ENCODE results near the gene PRSS22.

Gene PRSS22

DNA sequence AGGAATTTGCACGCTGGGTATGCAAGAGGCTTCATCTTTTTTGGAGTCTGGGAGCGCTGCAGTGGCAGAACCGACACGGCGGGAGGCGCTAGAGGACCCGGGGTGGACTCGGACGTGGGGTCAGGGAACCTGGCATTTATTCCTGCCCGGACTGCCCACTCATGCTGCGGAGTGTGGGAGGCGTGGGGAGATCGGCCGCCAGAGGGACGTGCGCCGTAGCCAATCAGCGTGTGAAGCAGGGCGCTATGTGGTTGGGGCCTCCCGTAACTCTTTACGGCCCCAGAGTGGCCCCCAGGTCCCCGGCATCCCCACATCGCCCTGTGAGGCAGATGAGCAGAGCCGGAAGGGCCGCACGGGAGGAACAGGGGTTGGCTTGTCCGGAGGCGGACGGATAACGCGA is 36.3 kb upstream of the PRSS22 start:
- H3K27ac Mint-ChIP-seq, result no peak overlapping the region
- DNase-seq (ENCODE audit: low spot score in 2 of 2) (no peak), ATAC-seq (no peak)
- no peaks in the 10 kb centered on the region for H3K4me1 Mint-ChIP-seq
- no peaks in the 10 kb centered on the region for H3K36me3 Mint-ChIP-seq
- no peaks in the 10 kb centered on the region for H3K9me3 Mint-ChIP-seq
- no peak overlapping the region for H3K4me3 Mint-ChIP-seq

DNA sequence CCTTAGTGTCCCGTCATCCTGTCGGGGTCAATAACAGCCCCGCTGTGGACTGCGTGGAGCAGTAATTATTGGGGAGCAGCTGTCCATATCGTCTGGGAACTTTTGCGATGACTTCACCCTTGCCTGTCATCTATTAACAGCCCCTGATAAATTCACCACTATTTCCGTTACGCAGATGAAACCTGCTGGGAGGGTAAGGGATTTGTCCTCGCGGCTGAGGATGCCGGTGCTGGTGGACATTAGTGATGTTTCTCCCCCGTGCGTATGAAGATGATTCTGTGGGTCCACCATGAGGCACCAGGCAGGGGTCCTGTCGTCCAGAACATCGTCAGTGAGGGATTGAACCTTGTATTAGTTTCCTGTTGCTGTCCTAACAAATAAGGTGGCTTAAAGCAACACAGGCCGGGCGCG is 26.1 kb upstream of the PRSS22 start:
- DNase-seq (ENCODE audit: low spot score in 2 of 2) (no peak), ATAC-seq (no peak)
- H3K9me3 Mint-ChIP-seq, result no peaks in the 10 kb centered on the region
- peak overlapping the region; percentile 85 for H3K4me3 Mint-ChIP-seq
- H3K4me1 Mint-ChIP-seq, result peaks cover 8% of the 10 kb centered on the region
- H3K27ac Mint-ChIP-seq, result peak overlapping the region; percentile 92
- peaks cover 11% of the 10 kb centered on the region for H3K36me3 Mint-ChIP-seq

DNA sequence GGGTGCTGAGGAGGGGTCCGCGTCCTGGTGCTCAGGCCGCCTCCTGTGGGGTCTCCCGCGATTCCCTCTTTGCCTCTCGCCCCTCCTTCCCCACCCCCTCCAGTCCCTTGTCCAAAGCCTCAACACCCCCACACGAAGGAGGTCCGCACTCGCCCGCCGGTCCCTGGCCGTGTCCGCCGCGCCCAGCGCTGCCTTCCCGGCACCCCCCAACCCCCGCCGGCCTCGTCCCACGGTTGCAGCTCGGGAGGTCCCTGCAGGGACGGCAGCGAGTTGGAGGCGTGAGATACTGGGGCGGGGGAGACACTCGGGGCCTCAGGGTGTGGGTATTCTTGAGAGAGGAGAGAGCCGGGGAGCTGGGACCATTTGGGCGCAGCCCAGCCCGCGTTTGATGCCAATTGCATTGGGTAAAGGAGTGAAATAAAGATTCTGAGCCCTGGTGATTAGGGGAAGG is 25.5 kb upstream of the PRSS22 start:
- Mint-ChIP-seq H3K27ac (peak overlapping the region; percentile 92), H3K4me1 (peaks cover 8% of the 10 kb centered on the region), H3K36me3 (peaks cover 11% of the 10 kb centered on the region), H3K9me3 (no peaks in the 10 kb centered on the region), H3K4me3 (peak overlapping the region; percentile 85)
- ATAC-seq (no peak), DNase-seq (ENCODE audit: low spot score in 2 of 2) (peak; percentile 20 to 64)

DNA sequence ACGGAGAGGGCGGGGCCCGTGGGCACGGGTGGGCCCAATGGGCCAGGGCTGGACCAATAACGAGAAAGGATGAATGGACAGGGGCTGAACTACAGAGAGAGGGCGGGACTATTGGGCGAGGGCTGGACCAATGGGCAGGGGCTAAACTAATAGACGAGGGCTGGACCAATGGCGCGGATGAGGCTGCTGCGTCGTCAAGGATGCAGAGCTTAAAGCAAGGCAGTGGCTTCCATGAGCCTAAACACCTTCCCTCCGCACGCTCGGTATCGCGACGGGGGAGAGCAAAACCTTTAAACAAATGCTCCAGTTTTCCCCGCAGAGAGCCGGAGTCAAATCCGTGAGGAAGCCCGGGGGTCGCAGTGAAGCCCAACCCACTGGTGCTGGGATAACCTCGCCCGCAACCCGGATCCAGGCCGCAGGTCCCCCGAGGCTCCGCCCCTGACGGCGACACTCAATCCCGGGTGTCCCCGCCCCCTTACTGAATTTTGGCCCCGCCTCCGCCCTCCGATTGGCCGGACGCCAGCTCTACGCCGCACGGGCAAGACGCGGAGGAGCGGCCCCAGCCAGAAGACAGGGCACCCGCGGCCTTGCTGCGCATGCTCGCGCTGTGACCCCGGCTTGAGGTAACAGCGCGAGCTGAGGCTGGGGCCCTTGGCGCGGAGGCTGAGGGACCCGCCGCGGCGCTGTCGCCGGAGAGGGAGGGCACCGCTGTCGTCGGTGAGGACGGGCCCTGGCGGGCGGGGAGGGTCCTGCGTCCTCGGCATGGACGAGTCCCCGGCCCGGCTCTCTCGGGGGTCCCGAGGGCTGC is 24.9 kb upstream of the PRSS22 start, which contains the start of gene FLYWCH2:
Gene FLYWCH2, plus strand, starts transcription at position 566 of the 808 bp plus-strand sequence. CDS start 13,235 bp downstream, outside the sequence.
- H3K36me3 Mint-ChIP-seq, result peaks cover 11% of the 10 kb centered on the region
- peaks cover 8% of the 10 kb centered on the region for H3K4me1 Mint-ChIP-seq
- peak; percentile 95 for ATAC-seq
- no peaks in the 10 kb centered on the region for H3K9me3 Mint-ChIP-seq
- H3K27ac Mint-ChIP-seq, result peak within 1 kb of the TSS; percentile 92
- peak within 1 kb of the TSS; percentile 85 for H3K4me3 Mint-ChIP-seq
- peak; percentile 100 for DNase-seq (ENCODE audit: low spot score in 2 of 2)

DNA sequence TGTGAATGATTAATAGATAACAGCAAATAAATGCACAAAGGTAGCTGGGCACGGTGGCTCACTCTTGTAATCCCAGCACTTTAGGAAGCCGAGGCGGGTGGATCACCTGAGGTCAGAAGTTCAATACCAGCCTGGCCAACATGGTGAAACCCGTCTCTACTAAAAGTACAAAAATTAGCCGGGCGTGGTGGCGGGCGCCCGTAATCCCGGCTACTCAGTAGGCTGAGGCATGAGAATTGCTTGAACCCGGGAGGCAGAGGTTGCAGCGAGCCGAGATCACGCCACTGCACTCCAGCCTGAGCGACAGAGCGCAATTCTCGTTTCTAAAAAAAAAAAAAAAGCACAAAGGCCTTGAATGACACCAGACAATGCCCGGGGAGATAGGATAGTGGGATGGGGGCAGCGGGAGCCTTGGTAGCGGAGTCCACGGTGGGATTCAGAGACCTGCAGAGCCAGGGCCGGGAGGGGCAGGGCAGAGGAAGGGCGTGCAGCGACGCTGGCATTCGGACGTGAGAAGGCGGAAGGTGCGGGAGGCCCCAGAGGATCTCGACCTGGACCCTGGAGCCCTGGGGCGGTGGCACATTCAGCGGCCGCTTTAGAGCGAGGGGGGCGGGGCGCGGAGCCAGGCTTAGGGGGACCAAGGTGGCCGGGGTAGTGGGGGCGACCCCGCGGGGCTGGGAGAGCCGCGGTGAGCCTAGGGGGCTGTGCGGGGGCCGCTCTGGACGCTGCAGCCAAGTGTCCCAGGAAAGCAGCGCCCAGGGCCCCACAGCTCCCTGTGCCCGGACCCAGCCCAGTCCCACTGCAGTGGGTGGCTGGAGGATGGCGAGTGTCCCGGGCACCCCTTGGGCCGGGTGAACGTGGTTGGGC is 24.0 kb upstream of the PRSS22 start:
- Mint-ChIP-seq H3K36me3 (peaks cover 11% of the 10 kb centered on the region), H3K4me1 (peaks cover 8% of the 10 kb centered on the region), H3K4me3 (peak overlapping the region; percentile 85), H3K27ac (peak overlapping the region; percentile 92), H3K9me3 (no peaks in the 10 kb centered on the region)
- ATAC-seq, result peak; percentile 20
- DNase-seq (ENCODE audit: low spot score in 2 of 2), result no peak

DNA sequence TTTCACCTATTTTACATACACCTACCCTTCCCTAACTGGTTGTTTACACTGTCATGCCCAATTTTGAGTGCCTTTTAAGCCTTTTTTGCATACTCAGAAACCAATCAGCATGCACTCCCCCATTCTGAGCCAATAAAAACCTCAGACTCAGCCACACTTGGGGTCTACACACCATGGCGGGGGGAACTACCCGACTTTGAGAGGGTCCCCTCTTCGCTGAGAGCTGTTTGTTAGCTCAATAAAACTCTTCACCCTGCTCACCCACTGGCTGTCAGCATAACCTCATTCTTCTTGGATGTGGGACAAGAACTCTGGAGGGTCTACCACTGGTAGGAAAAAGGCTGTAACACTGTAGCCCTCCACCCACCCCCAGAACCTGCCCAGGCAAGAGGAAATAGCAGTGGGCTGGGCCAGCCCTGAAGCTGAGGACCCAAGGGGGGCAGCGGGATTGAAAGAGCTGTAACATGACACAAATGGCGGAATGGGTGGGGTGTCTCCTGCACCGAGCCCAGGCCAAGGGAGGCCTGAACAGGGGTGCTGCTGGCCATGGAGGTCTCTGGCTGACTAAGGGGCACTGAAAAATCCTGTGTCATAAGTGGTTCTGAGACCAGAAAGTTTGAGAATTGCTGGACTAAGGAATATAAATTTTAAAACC is 22.0 kb upstream of the PRSS22 start:
- Mint-ChIP-seq H3K4me1 (peaks cover 8% of the 10 kb centered on the region), H3K4me3 (no peak overlapping the region), H3K9me3 (no peaks in the 10 kb centered on the region), H3K36me3 (peaks cover 11% of the 10 kb centered on the region), H3K27ac (no peak overlapping the region)
- DNase-seq (ENCODE audit: low spot score in 2 of 2) (no peak), ATAC-seq (no peak)

DNA sequence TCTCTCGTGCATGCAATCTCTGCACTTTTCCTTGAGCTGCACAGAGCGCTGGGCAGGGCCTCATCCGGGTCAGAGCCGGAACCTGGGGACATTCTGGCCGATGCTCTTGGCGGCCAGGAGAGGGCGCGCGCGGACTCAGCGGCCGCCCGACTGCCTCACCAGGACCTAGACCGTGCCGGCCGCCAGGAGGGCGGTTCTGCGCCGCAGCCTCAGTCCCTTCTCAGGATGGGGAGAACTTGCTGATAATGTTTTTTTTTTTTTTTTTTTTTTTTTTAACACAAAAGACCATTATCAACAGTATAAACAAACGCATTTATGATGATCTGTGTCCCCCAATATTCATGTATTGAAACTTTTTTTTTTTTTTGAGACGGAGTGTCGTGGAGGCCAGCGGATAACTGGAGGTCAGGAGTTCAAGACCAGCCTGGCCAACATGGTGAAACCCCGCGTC is 17.0 kb upstream of the PRSS22 start:
- Mint-ChIP-seq H3K9me3 (no peaks in the 10 kb centered on the region), H3K36me3 (no peaks in the 10 kb centered on the region), H3K27ac (no peak overlapping the region), H3K4me1 (no peaks in the 10 kb centered on the region), H3K4me3 (no peak overlapping the region)
- DNase-seq (ENCODE audit: low spot score in 2 of 2) (peak; percentile 63 to 72), ATAC-seq (peak; percentile 98)

DNA sequence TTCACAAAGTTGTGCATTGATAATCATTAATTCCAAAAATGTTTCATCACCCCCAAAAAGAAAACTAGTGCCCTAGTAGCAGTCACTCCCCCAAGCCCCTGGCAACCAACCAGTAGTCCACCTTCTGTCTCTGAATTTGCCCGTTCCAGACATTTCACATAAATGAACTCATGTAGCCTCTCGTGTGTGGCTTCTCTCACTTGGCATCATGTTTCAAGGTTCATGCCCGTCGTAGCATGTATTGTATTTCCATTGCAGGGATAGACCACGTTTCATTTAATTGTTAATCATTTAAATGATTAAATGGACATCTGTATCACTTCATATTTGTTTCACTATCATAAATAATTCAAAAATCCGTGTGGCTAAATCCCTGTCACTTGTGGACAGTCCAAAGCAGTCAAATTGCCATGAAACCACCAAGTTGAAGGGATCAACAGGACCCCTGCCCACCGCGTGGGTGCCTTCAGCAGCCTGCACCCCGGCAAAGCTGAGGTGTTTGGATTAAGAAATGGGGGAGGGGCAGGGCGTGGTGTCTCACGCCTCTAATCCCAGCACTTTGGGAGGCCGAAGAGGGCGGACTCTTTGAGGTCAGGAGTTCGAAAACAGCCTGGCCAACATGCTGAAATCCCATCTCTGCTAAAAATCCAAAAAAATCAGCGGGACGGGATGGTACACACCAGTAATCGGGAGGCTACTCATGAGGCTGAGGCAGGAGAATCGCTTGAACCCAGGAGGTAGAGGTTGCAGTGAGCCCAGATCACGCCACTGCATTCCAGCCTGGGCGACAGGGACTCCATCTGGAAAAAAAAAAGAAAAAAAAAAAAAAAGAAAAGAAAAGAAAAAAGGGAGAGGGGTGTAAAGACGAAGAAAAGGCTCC is 16.3 kb upstream of the PRSS22 start:
- DNase-seq (ENCODE audit: low spot score in 2 of 2) (no peak), ATAC-seq (no peak)
- Mint-ChIP-seq H3K27ac (no peak overlapping the region), H3K4me3 (no peak overlapping the region), H3K9me3 (no peaks in the 10 kb centered on the region), H3K4me1 (no peaks in the 10 kb centered on the region), H3K36me3 (no peaks in the 10 kb centered on the region)

DNA sequence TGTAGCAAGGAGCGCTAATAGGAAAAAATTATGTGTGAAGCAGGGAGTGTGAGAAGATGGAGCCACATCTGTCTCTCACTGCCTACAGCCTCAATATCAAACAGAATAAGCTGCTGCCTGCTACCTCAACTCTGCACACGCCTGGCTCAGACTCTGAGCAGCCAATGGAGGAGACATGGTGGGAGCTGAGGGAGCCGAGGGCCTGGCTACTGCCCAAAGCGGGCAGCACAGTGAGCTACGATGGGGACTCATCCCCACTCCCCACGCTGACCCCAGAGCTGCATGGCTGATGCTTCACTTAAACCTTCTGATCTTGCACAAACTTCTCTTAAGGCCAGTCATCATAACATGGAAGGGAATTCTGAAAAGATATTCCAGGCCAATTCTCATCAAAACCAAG is 14.0 kb upstream of the PRSS22 start:
- H3K36me3 Mint-ChIP-seq, result peaks cover 10% of the 10 kb centered on the region
- no peak for ATAC-seq
- H3K4me1 Mint-ChIP-seq, result no peaks in the 10 kb centered on the region
- H3K27ac Mint-ChIP-seq, result no peak overlapping the region
- H3K4me3 Mint-ChIP-seq, result no peak overlapping the region
- DNase-seq (ENCODE audit: low spot score in 2 of 2), result no peak
- no peaks in the 10 kb centered on the region for H3K9me3 Mint-ChIP-seq

DNA sequence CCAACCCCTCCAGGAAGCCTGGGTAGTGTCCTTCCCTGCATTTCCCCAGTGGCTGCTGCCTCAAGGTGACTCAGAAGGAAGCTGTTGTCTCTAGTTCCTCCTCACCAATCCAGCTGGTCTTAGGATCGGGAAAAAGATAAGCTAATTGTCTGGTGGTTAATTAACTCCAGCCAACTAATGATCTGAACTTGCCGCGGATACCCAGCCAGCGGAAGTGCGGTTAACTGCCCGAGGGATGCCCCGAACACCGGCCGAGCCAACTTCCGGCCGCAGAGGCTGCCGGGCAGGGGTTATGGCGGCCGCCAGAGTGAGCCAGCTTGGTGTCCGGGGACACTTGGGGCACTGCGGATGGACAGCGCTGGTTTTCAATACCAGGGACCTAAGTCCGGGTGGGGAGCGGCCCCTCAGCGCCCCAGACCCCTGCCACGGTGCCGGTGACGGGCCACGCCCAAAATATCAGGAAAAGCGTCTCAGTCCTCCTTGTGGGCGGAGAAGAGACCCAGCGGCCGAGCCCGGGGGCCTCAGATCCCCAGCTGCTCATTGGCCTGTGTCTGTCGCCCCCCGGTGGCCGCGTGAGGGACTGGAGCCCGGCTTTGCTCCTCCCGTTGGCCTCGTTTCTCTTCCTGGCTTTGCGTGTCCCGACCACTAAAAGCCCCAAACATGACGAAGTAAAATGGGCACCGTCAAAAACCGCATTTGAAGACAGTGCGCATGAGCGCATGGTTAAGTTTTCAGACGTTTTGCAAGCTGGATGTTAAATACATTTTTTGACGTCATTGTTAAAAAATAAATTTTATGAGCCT is 10.2 kb upstream of the PRSS22 start:
- peak; percentile 97 for ATAC-seq
- Mint-ChIP-seq H3K27ac (peak overlapping the region; percentile 95), H3K9me3 (no peaks in the 10 kb centered on the region), H3K4me3 (peak overlapping the region; percentile 86), H3K36me3 (peaks cover 10% of the 10 kb centered on the region), H3K4me1 (peaks cover 8% of the 10 kb centered on the region)
- DNase-seq (ENCODE audit: low spot score in 2 of 2), result peak; percentile 97 to 100

DNA sequence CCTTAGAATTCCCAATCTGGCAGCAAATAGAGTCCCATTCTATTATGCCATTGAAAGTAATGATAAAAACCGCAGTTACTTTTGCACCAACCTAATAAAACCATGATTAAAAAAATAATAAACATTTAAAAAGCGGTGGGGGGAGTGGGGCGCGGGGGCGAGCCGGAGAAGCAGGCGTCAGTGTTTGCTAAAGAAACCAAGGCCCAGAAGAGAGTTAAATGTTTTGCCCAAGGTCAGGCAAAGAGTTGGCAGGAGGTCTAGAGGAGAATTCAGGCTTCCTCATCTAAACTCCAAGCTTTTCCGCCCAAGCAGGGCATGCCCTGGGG is 9.7 kb upstream of the PRSS22 start:
- Mint-ChIP-seq H3K4me1 (peaks cover 8% of the 10 kb centered on the region), H3K4me3 (peak overlapping the region; percentile 86), H3K27ac (peak overlapping the region; percentile 95), H3K36me3 (peaks cover 10% of the 10 kb centered on the region), H3K9me3 (no peaks in the 10 kb centered on the region)
- ATAC-seq (no peak), DNase-seq (ENCODE audit: low spot score in 2 of 2) (no peak)

DNA sequence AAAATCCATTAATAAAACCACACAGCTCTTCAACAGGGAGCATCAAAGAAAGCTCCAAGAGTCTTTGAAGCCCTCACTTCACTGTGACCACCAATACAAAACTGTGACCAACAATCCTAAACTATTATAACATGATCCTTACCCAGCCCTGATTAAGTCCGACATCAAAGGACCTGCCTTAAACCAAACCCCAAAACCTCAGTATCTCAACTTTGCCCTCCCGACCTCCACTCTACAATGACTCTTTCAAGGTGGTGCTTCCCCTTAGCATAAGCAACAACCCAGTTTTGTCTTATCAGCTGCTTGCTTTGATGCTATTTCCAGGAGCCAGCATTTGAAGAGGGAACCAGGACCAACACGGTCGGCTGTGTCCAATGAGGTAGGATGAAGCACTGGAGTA is 8.5 kb upstream of the PRSS22 start:
- ATAC-seq (no peak), DNase-seq (ENCODE audit: low spot score in 2 of 2) (no peak)
- Mint-ChIP-seq H3K27ac (no peak overlapping the region), H3K4me3 (peak overlapping the region; percentile 35), H3K36me3 (peaks cover 10% of the 10 kb centered on the region), H3K9me3 (no peaks in the 10 kb centered on the region), H3K4me1 (peaks cover 8% of the 10 kb centered on the region)

DNA sequence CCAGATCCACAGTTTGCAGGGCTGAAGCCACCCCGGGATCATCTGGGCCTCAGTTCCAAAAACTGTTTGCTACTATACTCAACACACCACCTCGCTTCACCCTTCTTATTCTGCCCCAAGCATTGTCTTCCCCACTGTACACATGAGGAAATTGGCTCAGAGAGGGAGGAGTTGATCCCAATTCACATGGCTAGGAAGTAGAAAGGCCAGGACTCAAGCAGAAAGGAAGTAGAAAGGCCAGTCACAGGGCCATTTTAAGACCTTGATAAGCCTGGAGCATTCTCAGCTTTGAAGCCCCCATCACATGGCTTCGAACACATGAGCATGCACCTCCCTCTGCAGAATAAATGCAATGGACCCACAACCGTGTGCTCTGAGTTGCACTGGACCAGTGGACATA is 7.7 kb upstream of the PRSS22 start:
- Mint-ChIP-seq H3K4me3 (no peak overlapping the region), H3K9me3 (peaks cover 3% of the 10 kb centered on the region), H3K36me3 (peaks cover 10% of the 10 kb centered on the region), H3K4me1 (peaks cover 8% of the 10 kb centered on the region), H3K27ac (no peak overlapping the region)
- DNase-seq (ENCODE audit: low spot score in 2 of 2) (no peak), ATAC-seq (no peak)
